Mammary epithelial cell (primary cell): ENCODE measurements around the gene FGF12.

Experiments
- CTCF ChIP-seq, 2 donors: IDR thresholded peaks in 1 of 2; conservative IDR thresholded peaks in 1 of 2; 2 replicates each; pipeline ENCODE4 v1.5.1; 2011 to 2012; ENCODE audit warnings: inconsistent platforms in 2 of 2, low read length in 2 of 2, mild to moderate bottlenecking in 2 of 2, control low read depth in 1 of 2, low read depth in 1 of 2; ENCODE audit not compliant: insufficient read depth in 1 of 2; ENCODE audit errors: extremely low read depth in 1 of 2
- EZH2 ChIP-seq: IDR thresholded peaks from 2 replicates; pipeline ENCODE4 v1.6.1; 2012; ENCODE audit warnings: low read length, inconsistent platforms, borderline replicate concordance

DNA sequence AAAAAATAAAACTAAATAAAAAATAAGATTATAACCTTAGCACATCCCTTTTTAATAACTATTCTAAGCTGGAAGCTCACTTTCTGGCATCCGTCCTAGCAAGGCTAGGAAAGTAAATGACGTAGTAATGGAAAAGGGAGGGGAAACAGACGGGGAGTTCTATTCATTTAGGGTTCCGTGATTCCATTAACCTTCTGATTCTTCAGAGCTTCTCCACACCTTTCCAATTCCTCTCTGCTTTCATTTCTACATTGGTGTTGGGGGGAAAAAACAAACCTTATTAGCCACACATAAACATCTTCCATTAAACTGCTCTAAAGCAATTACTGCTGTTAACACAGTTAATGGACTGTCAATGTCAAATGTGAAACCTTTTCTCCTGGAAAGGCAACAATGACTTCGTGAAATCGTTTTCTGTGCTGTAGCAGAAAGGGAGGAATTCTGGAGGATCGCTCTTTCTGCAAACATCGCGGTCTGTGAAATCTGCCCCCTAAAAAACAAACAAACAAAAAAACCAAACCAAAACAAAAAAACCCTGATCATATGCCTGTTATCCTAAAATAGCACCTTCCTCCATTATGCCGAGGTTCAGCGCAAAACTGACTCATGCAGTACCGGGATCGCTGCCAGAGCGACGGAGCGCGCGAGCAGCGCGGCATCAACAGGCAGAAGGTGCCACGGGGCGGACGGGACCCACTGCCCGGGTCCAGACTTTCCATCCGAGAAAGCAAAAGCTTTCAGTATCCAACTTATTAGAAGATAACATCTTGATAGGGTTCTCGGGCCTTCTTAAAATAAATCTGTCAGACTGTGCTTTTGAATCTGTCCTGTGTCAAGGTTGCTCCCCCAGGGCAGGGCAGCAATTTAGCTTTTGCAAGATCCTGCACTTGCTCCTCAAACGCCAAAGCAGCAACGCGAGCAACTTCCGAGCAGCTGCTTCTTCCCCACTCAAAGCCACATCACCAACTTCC is 156.2 kb downstream of the FGF12 start:
- TF ChIP-seq EZH2, result no peak
- TF ChIP-seq CTCF (conservative IDR thresholded peaks at IDR 0.05 in 1 of 2, IDR thresholded peaks at IDR 0.05 in 1 of 2; ENCODE audit: extremely low read depth in 1 of 2, insufficient read depth in 1 of 2, low read depth in 1 of 2, low read length in 2 of 2), result no peak
